Measurements from ENCODE around the gene HTRA1. TPM values are rescaled to one million over a fixed set of nuclear protein-coding genes. Genes with fewer than 3 reads are reported as not detected.

Gene HTRA1
- polyA plus RNA-seq, 1 donor from 2014 or later, result not detected

DNA sequence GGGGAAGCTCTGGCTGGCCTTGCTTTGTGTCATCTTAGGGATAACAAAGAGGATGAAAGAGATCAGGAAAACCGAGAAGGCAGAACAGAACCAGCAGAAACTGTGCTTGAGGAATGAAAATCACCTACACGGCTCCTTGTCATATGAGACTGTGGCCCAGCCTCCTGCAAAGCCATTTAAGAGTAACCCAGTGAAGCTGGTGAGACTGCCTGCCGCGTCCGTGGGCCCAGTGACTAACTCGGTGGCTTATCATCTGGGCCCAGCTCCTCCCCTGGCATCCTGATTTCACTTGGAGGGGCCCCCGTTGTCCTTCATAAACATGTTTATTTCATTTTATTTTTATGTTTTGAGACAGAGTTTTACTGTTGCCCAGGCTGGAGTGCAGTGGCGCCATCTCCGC is 30.7 kb downstream of the HTRA1 start:
- Mint-ChIP-seq H3K36me3 (no peaks in the 10 kb centered on the region), H3K4me3 (no peak overlapping the region), H3K27me3 (peaks cover 6% of the 10 kb centered on the region), H3K9me3 (no peaks in the 10 kb centered on the region), H3K4me1 (no peaks in the 10 kb centered on the region), H3K27ac (no peak overlapping the region)

DNA sequence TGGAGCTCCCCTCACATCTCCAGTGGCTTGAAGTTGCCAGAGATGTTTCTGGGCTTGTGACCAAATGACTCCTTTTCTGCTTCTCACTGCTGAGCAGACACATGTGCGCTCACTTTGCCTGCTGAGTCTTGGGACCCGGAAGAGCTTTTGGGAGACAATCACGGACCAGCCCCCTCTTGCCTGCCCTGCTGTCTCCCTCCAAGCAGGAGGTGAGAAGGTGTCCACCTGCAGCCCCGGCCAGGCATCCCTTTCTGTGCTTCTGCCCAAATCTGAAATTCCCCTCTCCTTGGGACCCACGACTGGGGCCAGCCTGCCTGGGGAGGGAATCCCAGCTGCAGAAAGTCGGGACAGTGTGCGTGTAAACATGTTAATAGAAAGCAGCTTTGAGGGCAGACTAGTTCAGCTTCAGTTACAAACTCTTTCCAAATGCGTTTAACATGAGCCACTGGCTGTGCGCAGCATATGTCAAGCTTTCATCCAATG is 31.7 kb downstream of the HTRA1 start:
- no peaks in the 10 kb centered on the region for H3K4me1 Mint-ChIP-seq
- H3K9me3 Mint-ChIP-seq, result no peaks in the 10 kb centered on the region
- no peak overlapping the region for H3K4me3 Mint-ChIP-seq
- H3K27ac Mint-ChIP-seq, result no peak overlapping the region
- peaks cover 6% of the 10 kb centered on the region for H3K27me3 Mint-ChIP-seq
- H3K36me3 Mint-ChIP-seq, result no peaks in the 10 kb centered on the region

DNA sequence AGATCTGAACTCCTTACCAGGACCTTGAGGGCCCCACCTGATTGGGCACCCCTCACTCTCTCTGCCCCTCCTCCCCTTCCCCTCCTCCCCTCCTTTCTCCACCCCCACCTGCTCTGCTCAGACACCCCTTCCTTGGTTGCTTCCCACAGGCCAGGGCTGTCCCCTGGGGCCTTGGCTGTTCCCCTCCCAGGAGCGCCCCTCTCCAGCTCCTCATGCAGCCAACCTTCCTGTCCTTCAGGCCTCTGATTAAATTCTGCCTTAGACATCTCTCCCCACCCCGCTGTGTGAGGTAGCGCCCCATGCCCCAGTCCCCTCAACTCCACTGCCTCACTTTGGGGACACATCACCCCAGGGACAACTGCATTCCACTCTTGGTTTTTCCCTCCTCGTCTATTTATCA is 32.4 kb downstream of the HTRA1 start:
- H3K27ac Mint-ChIP-seq, result peak overlapping the region in 1 of 3 donors; percentile 41
- no peaks in the 10 kb centered on the region for H3K9me3 Mint-ChIP-seq
- H3K4me1 Mint-ChIP-seq, result no peaks in the 10 kb centered on the region
- H3K27me3 Mint-ChIP-seq, result peaks cover 6% of the 10 kb centered on the region
- H3K36me3 Mint-ChIP-seq, result no peaks in the 10 kb centered on the region
- H3K4me3 Mint-ChIP-seq, result no peak overlapping the region

DNA sequence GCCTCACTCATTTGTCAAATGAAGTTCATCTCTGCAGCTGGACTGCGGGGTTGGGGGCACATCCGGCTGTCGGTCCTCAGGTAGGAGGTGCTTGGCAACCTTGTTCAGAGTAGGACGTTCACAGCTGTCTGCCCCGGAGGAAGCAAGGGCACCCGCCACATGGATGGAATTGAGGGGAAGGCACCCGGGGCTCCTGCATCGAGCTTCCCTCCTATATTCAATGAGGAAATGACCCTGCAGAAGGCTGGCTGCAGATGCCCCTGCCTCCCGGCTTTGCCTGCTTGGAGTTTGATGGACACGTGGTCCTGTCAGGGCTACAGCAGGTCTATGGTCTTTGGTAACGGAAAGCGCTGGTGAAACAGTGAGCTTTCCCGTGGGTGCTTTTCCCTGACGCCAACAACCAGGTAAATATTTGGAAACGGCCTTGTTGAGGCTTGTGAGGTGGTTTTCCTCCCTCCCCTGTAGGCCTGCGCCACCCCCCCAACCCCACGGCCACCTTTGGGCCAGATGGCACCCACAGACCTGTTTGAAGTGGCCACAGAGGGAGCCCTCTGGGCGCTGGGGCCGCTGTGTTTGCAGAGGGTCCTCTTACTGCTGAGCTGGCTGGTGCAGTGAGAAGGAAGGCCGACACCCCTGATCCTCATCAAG is 32.9 kb downstream of the HTRA1 start:
- H3K9me3 Mint-ChIP-seq, result no peaks in the 10 kb centered on the region
- H3K4me3 Mint-ChIP-seq, result no peak overlapping the region
- peak overlapping the region in 1 of 3 donors; percentile 41 for H3K27ac Mint-ChIP-seq
- H3K4me1 Mint-ChIP-seq, result no peaks in the 10 kb centered on the region
- peaks cover 6% of the 10 kb centered on the region for H3K27me3 Mint-ChIP-seq
- H3K36me3 Mint-ChIP-seq, result no peaks in the 10 kb centered on the region

DNA sequence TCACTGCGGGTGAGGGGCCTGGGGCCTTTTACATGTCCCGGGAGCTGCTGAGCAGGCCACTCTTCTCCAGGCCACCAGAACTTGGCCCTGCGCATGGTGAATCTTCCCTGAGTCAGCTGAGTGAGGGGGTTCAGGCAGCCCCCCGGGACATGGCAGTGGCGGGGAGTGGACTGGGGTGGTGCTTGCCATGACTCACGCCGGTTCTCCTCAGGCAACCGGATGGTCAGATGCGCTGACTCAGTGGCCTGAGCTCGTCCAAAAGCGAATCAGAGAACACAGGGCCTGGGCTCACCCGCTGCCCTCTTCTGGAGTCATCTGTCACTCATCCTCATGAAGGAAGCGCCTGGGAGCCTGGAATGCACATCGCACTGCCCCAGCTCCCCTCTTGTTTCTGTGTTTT is 33.5 kb downstream of the HTRA1 start:
- H3K27me3 Mint-ChIP-seq, result peaks cover 6% of the 10 kb centered on the region
- no peaks in the 10 kb centered on the region for H3K9me3 Mint-ChIP-seq
- no peaks in the 10 kb centered on the region for H3K4me1 Mint-ChIP-seq
- no peaks in the 10 kb centered on the region for H3K36me3 Mint-ChIP-seq
- H3K4me3 Mint-ChIP-seq, result no peak overlapping the region
- H3K27ac Mint-ChIP-seq, result no peak overlapping the region

DNA sequence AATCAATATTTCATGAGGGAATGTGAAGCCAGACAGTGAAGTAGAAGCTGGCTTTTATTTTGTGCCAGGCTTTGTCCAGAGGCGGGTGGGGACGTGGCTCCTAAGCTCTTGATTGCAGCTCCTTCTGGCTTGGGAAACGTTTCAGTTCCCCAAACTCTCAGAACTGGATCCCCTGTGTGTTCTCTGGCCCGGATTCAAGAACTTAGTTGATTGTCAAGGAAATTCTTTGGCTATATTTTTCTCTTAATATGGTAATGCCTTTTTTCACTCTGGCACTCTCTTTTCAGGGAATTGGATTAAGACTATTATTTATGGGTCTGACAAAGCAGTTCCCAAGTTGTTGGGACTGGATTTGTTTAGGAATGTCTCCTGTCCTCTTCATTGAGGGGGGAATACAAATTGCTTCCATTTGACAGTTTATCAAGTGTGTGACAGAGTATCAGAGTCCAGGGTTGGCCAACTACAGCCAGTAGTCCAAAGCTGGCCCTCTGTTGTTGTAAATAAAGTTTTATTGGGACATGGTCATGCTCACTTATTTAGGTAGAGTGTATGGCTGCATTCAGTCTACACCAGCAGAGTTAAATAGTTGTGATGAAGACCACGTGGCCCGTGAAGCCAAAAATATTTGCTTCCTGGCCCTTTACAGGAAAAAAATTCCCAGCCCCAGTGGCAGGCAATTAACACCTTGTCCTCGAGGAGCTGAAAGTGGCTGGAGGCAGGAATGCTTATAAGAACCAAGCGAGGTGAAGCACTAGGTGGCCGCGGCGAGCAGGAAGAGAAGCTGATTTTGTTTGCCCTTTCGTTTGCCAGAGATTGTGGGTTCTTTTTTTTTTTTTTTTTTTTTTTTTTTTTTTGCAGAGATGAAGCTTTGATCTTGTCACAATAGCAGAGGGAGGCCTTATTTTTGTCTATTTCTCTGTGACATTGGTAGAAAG is 34.3 kb downstream of the HTRA1 start:
- H3K4me3 Mint-ChIP-seq, result no peak overlapping the region
- H3K27me3 Mint-ChIP-seq, result peaks cover 6% of the 10 kb centered on the region
- no peaks in the 10 kb centered on the region for H3K4me1 Mint-ChIP-seq
- no peaks in the 10 kb centered on the region for H3K36me3 Mint-ChIP-seq
- no peak overlapping the region for H3K27ac Mint-ChIP-seq
- H3K9me3 Mint-ChIP-seq, result no peaks in the 10 kb centered on the region

DNA sequence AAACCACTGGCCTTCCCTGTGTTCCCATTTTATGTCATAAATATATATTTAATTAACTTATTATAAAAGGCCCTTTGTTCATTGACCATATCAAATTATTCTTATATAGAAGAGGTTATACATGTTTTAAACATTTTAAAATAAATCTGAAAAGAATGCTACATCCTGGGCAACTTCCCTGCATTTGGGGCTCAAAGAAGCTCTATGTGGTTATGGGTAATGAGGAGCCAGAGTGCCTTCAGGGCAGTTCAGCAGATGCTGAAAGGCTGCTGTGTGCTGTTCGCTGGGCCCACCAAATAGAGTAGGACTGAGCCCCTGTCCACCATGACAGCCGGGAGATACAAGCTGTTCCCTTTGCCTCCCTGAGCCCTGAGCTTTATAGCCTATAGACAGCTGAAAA is 35.9 kb downstream of the HTRA1 start:
- Mint-ChIP-seq H3K36me3 (no peaks in the 10 kb centered on the region), H3K27me3 (peaks cover 4% of the 10 kb centered on the region), H3K27ac (no peak overlapping the region)

DNA sequence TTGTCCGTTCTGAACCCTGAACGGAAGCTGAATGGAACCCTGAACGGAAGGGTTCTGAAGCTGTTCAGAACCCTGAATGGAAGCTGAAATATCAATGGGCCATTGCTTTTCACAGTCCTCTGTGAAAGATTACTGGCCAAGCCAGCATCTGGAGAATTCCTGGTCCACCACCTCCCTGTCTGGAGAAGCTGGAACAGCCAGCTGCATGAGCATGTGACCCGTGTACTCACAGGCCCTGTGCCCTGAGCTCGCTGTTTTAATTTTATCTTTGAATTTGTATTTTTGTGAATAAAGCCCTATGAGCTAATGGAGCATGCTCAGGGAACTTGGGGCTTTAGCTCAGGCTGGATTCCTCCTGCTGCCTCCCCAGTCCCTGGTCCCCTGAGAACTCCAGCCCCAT is 37.2 kb downstream of the HTRA1 start:
- Mint-ChIP-seq H3K27me3 (no peaks in the 10 kb centered on the region), H3K9me3 (no peaks in the 10 kb centered on the region), H3K36me3 (no peaks in the 10 kb centered on the region), H3K27ac (no peak overlapping the region), H3K4me1 (no peaks in the 10 kb centered on the region), H3K4me3 (no peak overlapping the region)

More for the DNA sequence above, 35.9 kb downstream of the HTRA1 start:
- Mint-ChIP-seq H3K9me3 (no peaks in the 10 kb centered on the region), H3K4me3 (no peak overlapping the region), H3K4me1 (no peaks in the 10 kb centered on the region)

DNA sequence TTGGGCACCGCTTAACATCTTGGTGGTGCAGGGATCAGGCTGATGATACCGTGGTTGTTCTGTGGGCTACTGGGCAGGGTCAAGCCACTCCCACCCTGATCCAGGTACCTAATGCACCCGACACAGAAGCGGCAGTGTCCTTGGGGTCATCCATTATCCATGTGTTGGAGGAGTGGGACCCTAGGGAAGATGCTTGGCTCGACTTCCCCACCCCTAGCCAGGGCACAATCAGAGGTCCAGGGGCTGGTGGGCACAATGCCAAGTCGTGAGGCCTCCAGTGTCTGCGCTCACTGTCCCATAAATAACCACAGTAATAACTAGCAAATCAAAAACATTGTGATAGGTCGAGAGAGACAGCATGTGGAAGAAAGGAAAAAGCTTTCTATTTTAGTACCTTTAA is 37.7 kb downstream of the HTRA1 start:
- H3K27me3 Mint-ChIP-seq, result no peaks in the 10 kb centered on the region
- no peaks in the 10 kb centered on the region for H3K4me1 Mint-ChIP-seq
- H3K36me3 Mint-ChIP-seq, result no peaks in the 10 kb centered on the region
- no peaks in the 10 kb centered on the region for H3K9me3 Mint-ChIP-seq
- H3K27ac Mint-ChIP-seq, result no peak overlapping the region
- H3K4me3 Mint-ChIP-seq, result no peak overlapping the region

DNA sequence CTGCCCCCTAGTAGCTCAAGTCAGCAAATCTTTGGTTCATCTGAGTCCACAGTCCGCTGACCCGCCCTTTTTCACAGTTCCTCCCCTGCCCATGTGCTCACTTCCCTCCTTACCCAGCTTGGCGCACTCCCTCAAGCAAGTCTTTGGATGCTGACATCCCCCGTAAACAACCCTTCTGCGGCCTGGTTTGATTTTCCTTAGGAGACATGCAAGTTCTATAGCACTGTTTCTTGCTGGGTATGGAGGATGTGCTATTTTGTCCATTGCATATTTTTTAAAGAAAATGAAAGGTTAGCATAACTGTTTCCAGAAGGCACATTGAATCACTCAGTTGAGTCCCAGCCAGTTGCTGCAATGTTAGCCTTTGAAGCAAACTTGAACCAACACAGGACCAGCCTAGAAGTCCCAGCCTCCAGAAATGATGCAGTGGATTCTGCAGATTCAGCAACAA is 38.2 kb downstream of the HTRA1 start:
- H3K4me3 Mint-ChIP-seq, result no peak overlapping the region
- H3K9me3 Mint-ChIP-seq, result no peaks in the 10 kb centered on the region
- H3K27me3 Mint-ChIP-seq, result no peaks in the 10 kb centered on the region
- H3K27ac Mint-ChIP-seq, result no peak overlapping the region
- H3K36me3 Mint-ChIP-seq, result no peaks in the 10 kb centered on the region
- H3K4me1 Mint-ChIP-seq, result no peaks in the 10 kb centered on the region

DNA sequence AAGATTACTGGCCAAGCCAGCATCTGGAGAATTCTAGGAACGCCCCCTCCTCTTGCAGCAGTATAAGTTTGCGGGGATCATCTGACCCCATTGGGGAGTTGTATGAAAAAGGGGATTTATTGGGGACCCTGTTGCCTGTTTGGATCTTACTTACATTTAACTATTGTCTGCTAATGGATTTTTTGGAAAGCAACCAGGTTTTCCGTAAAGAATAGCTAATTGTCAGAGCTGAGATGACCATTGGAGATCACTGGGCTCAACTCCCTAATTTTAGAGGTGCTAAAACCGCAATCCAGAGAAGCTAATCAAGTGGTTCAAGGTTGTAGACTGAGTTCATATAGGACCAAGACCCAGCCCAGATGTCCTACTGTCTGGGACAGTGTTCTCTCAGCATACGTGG is 38.8 kb downstream of the HTRA1 start:
- Mint-ChIP-seq H3K36me3 (no peaks in the 10 kb centered on the region), H3K27ac (no peak overlapping the region), H3K4me1 (no peaks in the 10 kb centered on the region), H3K9me3 (no peaks in the 10 kb centered on the region), H3K27me3 (no peaks in the 10 kb centered on the region), H3K4me3 (no peak overlapping the region)

DNA sequence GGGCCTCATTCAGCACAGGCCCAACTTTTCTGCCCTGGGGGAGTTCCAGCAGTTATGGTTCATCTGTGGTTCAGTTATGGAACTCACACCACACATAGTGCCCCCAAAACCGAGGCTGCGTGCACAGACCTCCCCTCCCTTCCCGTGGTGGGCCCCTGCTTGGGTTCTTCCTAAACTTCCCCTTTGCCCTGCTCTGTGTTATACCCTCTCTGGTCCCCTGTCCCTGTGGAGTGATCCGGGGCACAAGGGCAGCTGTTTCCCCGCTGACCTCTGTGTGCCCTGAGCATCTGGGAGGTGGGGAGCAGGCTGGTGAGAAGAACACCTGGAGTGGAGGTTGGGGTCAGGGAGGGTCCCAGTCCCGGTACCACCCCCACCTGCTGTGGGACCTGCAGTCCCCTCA is 39.4 kb downstream of the HTRA1 start:
- Mint-ChIP-seq H3K4me3 (no peak overlapping the region), H3K9me3 (no peaks in the 10 kb centered on the region), H3K27me3 (no peaks in the 10 kb centered on the region), H3K4me1 (no peaks in the 10 kb centered on the region), H3K27ac (no peak overlapping the region), H3K36me3 (no peaks in the 10 kb centered on the region)

DNA sequence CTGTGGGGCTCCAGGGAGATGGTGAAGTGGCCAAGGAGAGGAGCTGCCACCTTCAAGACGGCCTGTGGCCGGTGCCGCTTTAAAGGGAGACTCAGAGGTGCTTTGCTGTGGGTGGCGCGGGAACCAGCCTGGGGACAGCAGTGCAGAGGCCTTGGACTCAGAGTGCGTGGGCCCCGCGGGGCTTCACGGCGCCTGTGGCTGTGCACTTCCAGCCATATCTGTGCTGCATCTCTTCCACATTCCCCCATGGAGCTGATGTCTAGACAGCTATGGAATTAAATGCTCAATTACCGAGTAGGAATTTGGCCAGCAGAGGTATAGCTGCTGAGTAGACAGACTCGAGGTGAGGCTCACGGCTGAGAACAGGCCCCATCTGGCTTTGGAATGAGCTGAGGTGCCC is 41.7 kb downstream of the HTRA1 start:
- Mint-ChIP-seq H3K36me3 (no peaks in the 10 kb centered on the region), H3K4me3 (no peak overlapping the region), H3K4me1 (no peaks in the 10 kb centered on the region), H3K27me3 (peaks cover 1% of the 10 kb centered on the region), H3K27ac (no peak overlapping the region), H3K9me3 (no peaks in the 10 kb centered on the region)

DNA sequence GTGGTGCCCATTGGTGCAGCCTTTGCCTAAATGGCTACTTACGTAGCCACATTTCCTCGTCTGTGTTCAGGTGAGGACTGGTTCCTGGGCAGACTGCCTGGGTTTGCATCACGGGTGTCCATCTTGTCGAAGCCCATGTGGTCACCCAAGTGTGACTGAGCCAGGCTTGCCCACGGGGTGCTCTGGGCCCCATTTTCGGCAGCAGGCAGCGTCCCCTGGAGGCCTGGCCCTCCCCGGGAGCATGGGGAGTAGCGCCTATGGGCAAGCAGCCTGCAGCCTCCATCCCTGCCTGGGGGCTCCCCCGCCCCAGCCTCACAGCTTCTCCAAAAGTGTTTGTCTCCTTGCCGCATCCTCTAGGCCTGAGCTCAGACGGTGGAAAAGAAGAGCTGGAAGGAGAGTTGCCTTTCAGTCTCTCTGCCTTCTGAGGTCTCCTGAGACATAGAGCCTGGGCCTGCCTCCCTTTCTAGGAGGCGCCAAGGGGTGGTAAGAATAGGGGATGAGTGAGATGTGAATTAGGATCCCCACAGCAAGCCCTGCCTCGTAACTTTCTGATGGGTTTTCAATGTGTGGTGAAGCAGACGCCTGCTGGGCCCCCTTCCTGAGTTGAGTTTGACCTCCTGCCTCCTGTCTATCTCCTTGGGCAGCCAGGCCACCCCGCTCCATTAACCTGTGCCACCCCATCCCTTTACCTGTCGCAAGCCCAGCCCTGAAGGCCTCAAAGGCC is 42.7 kb downstream of the HTRA1 start:
- Mint-ChIP-seq H3K4me1 (no peaks in the 10 kb centered on the region), H3K9me3 (no peaks in the 10 kb centered on the region), H3K27ac (no peak overlapping the region), H3K36me3 (no peaks in the 10 kb centered on the region), H3K4me3 (no peak overlapping the region), H3K27me3 (peaks cover 8% of the 10 kb centered on the region)

DNA sequence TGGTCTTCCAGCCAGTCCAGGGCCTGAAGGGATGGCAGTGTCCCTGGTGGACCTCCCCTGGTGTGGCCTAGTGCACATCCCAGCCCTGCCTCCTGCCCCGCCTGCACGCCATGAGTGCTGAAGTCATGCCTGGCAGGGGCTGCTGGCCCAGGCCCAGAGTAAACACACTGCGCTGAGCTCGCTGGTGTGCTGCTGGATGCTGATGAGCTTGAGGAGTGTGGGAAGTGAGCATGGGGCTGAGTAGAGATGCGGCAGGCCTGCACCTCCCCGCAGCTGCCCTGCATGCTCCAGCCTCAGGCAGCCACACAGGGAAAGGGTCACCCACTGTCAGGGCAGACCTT is 43.2 kb downstream of the HTRA1 start:
- peaks cover 8% of the 10 kb centered on the region for H3K27me3 Mint-ChIP-seq
- no peaks in the 10 kb centered on the region for H3K9me3 Mint-ChIP-seq
- no peak overlapping the region for H3K27ac Mint-ChIP-seq
- no peak overlapping the region for H3K4me3 Mint-ChIP-seq
- no peaks in the 10 kb centered on the region for H3K36me3 Mint-ChIP-seq
- H3K4me1 Mint-ChIP-seq, result no peaks in the 10 kb centered on the region

All from IgD-negative memory B cell (primary cell).